GM12801 (cell line): ENCODE measurements around the gene TBL1XR1.

Source experiments
- TF ChIP-seq, protein P1 (sequence below): IDR thresholded peaks from one replicate; pipeline ENCODE4 v1.5.1; 2011; ENCODE audit warnings: control low read depth; ENCODE audit not compliant: insufficient read length; ENCODE audit errors: extremely low read depth

TBL1XR1 gene

DNA sequence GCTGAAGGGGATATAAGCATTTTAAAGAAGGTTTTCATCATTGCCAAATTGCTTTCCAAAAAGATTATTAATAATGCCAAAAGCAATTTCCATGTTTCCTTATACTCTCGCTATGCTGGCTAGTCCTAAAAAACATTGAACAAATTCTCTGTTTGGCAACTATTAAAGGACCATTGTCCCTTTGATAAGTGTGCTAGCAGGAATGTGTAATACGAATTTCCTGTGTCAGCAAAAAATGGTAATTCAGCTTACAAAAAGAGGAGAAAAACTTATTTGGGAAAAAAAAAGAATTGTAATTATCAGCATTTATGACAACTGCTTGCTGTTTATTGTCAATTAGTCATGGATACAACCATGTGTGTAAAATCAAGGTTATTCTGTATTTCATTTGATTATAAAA is 138.6 kb downstream of the TBL1XR1 start:
- TF ChIP-seq, protein P1, sequence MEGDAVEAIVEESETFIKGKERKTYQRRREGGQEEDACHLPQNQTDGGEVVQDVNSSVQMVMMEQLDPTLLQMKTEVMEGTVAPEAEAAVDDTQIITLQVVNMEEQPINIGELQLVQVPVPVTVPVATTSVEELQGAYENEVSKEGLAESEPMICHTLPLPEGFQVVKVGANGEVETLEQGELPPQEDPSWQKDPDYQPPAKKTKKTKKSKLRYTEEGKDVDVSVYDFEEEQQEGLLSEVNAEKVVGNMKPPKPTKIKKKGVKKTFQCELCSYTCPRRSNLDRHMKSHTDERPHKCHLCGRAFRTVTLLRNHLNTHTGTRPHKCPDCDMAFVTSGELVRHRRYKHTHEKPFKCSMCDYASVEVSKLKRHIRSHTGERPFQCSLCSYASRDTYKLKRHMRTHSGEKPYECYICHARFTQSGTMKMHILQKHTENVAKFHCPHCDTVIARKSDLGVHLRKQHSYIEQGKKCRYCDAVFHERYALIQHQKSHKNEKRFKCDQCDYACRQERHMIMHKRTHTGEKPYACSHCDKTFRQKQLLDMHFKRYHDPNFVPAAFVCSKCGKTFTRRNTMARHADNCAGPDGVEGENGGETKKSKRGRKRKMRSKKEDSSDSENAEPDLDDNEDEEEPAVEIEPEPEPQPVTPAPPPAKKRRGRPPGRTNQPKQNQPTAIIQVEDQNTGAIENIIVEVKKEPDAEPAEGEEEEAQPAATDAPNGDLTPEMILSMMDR: no peak

DNA sequence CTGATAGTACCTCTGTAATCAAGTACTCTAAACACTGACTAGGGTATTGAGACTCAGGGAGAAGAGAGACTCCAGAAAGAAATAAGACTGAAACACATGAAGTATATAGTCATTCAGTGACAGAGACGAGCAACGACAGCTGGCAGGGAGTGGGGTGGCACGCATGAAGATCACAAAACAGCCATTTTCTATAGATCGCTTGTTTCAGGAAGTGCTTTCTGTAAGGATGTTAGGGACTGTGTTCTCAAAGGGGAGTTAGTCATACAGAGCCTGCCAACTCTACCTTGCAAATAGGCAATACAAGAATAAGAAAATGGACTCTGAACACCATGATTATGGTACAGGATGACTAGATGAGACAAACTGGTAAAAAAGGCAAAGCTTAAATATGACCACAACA is 139.5 kb downstream of the TBL1XR1 start:
- TF ChIP-seq, protein P1: no peak

DNA sequence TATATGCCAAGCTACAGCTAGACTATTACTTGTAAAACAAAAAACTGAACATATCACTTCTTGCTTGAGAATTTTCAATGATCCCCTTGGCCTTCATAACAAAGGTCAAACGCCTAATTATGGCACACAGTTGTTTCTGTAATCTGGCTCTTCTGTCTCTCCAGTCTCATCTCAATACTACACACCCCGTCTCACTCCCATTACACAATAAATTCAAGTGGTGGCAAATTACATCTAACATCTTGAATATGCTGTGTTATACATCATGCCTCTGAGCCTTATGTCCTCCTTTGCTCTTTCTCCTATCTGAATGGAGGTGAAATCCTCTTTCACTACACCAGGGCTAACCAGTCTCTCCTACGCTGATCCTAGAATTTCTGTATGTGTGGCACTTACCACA is 140.4 kb downstream of the TBL1XR1 start:
- TF ChIP-seq, protein P1: no peak

DNA sequence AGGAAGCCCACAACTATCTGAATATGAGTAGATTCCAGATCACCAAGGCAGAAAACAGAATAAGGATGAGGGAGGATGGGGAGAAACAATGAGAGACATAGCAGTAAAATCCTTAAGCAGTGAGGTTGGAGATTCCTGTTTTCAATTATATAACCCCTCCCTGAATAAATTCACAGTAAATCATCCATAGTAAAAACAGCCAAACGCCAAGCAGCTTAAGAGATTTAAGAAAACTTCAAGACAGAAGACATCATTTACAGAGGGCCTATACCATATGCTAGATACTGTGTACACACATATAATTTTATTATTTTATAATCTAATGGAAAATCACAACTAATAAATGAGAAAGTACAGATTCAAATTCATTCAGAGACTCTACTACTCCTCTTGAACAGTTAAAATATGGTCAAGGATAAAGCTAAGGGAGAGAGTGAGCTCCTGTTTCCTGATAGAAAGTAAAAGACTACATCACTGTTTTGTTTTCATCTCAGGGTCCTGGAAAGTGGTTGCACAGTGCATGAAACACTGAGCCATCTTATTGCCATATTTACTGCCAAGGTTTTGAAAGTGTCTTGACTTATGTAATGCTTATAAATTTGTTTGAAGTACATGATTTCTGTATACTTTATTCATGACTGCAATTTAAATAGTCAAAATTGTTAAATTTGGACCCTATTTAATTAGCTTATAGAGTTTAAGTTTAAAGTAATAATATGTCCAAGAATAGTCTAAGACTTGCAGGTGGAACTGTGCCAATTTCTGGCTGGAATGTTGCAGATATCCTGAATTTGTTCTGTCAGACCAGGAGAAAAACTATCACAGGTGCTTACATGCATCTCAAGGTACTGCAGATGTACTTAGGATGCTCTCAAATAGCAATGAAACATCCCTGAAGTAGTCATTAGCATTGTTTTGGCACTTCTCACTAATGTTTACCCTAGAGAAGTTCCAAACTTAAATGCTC is 141.4 kb downstream of the TBL1XR1 start:
- TF ChIP-seq, protein P1: no peak

DNA sequence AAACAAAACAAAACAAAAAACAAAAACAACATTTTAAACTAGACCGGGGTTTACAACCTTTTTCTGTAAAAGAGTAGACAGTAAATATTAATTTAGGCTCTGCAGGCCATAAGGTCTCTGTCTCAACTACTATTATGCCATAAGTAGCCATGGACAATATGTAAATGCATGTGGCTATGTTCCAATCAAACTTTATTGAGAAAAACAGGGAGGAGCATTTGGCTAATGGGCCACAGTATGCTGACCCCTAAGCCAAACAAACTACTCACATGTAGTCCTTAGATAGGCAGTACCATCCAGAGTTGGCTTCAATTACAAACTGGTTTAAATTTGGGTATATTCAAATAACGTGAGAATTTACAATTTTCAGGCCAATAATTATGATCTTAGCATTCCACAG is 144.2 kb downstream of the TBL1XR1 start:
- TF ChIP-seq, protein P1: no peak

DNA sequence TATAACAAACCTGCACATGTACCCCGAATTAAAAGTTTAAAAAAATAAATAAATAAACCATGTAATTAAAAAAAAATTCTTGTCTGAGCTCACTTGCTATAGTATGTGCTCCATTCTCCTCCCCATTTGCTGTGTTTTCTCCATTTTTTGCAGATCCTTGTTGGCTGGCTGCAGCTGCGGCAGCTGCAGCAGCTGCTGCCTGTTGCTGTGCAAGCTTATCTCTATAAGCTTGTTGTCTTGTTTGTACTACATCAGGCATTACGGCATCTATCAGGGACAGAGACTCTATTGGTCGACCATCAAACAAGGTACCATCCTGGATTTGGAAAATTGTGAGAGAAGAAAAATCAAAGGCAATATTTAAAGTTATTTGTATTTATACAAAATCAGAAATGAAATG is 145.9 kb downstream of the TBL1XR1 start:
- TF ChIP-seq, protein P1: no peak

DNA sequence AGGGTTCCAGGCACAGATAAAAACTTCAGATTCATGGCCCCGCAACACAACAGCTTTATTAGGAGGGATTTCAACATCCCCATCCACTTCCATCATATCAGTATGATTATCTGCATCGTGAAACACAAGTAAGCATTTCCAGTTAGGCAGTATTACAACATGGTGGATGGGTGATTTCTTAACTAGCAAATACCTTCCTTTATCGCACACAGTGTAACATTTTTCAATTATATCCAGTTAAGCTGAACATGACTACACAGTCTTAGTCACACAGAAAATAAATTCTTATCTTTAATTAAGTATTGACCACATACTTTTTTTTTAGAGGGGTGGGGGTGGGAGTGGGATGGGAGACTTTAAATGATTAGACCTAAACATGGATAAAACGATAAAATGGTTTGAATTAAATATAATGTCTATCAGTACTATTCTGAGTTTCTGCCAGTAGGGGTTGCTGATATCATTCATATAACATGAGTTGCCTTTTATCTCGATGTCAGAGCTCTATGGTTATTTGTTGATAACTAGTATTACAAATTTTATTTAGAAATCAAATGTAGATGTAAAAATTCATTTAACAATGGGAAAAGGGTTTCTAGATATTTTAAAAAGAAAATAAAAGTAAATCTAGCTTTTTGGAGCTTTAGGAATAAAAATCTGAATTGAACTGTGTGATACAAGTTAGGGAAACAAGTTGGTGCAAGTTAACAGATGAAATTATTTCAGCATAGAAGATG is 146.6 kb downstream of the TBL1XR1 start:
- TF ChIP-seq, protein P1: no peak
